Fibroblast of lung (primary cell): Measurements from ENCODE around the gene TENM4. TPM values are rescaled to one million over a fixed set of nuclear protein-coding genes. Genes with fewer than 3 reads are reported as not detected.
A peak's percentile ranks its signal among the peaks of the same experiment; 100 is the strongest.

Experiments
- DNase-seq, 2 donors: peaks; one replicate each; pipeline versions ENCODE4 v3.0.0 to v3.0.0-alpha.2; 2010; ENCODE audit warnings: low read depth in 2 of 2
- H2AFZ ChIP-seq: 2 replicates; pipeline ENCODE4 v1.5.1; 2012; ENCODE audit warnings: low read length, control low read depth, inconsistent platforms
- H3K27ac ChIP-seq: 2 replicates; pipeline ENCODE4 v1.5.1; 2011; ENCODE audit warnings: low read length, control low read depth; ENCODE audit not compliant: insufficient read depth
- H3K27me3 ChIP-seq: 2 replicates; pipeline ENCODE4 v1.5.1; 2011; ENCODE audit warnings: mild to moderate bottlenecking, low read length; ENCODE audit not compliant: control insufficient read depth, insufficient read depth
- H3K36me3 ChIP-seq: 2 replicates; pipeline ENCODE4 v1.5.1; 2011; ENCODE audit warnings: low read length; ENCODE audit not compliant: control insufficient read depth, insufficient read depth
- H3K4me1 ChIP-seq: 2 replicates; pipeline ENCODE4 v1.5.1; 2011; ENCODE audit warnings: low read length; ENCODE audit not compliant: control insufficient read depth, insufficient read depth; ENCODE audit errors: extremely low read depth
- H3K4me2 ChIP-seq: 2 replicates; pipeline ENCODE4 v1.5.1; 2011; ENCODE audit warnings: low read length, control low read depth; ENCODE audit not compliant: insufficient read depth; ENCODE audit errors: extremely low read depth
- H3K4me3 ChIP-seq, 4 experiments: fragments of 200-600 bp in 1 of 4; sonication (generic) in 1 of 4; replicated peaks in 1 of 4; 2 replicates each; pipeline ENCODE4 v1.5.1; 2011 to 2016; ENCODE audit warnings: low read length in 4 of 4, low read depth in 3 of 4, mild to moderate bottlenecking in 3 of 4, control low read depth in 2 of 4, inconsistent platforms in 1 of 4, mixed read lengths in 1 of 4; ENCODE audit not compliant: insufficient read depth in 1 of 4; ENCODE audit errors: control extremely low read depth in 1 of 4
- H3K79me2 ChIP-seq: 2 replicates; pipeline ENCODE4 v1.5.1; 2012; ENCODE audit warnings: mild to moderate bottlenecking, low read length, inconsistent platforms; ENCODE audit not compliant: control insufficient read depth, insufficient read depth
- H3K9ac ChIP-seq: 2 replicates; pipeline ENCODE4 v1.5.1; 2011; ENCODE audit warnings: mild to moderate bottlenecking, low read length, control low read depth; ENCODE audit not compliant: insufficient read depth
- H3K9me3 ChIP-seq: 2 replicates; pipeline ENCODE4 v1.5.1; 2012; ENCODE audit warnings: low read depth, low read length; ENCODE audit not compliant: control insufficient read depth, insufficient read depth
- H4K20me1 ChIP-seq: 2 replicates; pipeline ENCODE4 v1.5.1; 2011; ENCODE audit warnings: low read length; ENCODE audit not compliant: control insufficient read depth, insufficient read depth; ENCODE audit errors: extremely low read depth
- EZH2 ChIP-seq: IDR thresholded peaks from 2 replicates; pipeline ENCODE4 v1.5.1; 2012; ENCODE audit warnings: low read length, control low read depth, mild to moderate bottlenecking; ENCODE audit errors: missing control alignments
- polyA plus RNA-seq, 2 donors: library from polyadenylated mRNA; depleted of rRNA in 1 of 2; stranded (reverse) in 1 of 2; unstranded in 1 of 2; fragments of >200 nt; gene quantifications; 2 replicates each; pipeline ENCODE4 v1.2.1, GENCODE V29; 2011 to 2012; ENCODE audit warnings: missing spikeins in 1 of 2
- total RNA-seq: library from RNA; depleted of rRNA; stranded (reverse); fragments of >200 nt; gene quantifications from 2 replicates; pipeline ENCODE4 v1.2.1, GENCODE V29; 2014
- TF ChIP-seq, protein P1 (sequence below), 2 donors: IDR thresholded peaks in 1 of 2; conservative IDR thresholded peaks in 1 of 2; 1 replicate in 1 of 2; 2 replicates in 1 of 2; pipeline ENCODE4 v1.5.1; 2011 to 2012; ENCODE audit warnings: low read length in 2 of 2, control low read depth in 1 of 2, inconsistent platforms in 1 of 2, low read depth in 1 of 2, mild to moderate bottlenecking in 1 of 2

TENM4 gene
- total and polyA plus RNA-seq, 2 donors (not counting 1 experiment from before 2014, with no cell fraction given) = 4.6 to 48.4 TPM

DNA sequence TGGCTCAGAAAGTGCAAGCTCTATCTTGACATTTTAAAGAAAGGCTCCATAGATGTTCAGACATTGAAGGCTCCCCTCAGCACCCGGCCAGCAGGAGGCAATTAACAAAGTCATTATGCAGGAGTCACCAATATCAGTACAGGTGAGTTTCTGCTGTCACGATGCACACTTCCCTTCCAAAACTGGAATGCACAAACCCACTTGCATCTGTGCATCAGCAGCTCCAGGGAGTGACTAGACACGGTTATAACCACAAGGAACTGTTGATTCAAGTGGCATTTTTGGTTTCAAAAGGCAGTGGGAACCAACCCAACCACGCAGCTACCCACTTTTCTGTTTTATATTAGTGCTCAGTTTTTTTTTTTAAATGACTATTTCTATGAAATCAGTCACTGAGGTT is 572.3 kb downstream of the TENM4 start:
- H3K4me2 ChIP-seq = no peak overlapping the region
- TF ChIP-seq, protein P1, sequence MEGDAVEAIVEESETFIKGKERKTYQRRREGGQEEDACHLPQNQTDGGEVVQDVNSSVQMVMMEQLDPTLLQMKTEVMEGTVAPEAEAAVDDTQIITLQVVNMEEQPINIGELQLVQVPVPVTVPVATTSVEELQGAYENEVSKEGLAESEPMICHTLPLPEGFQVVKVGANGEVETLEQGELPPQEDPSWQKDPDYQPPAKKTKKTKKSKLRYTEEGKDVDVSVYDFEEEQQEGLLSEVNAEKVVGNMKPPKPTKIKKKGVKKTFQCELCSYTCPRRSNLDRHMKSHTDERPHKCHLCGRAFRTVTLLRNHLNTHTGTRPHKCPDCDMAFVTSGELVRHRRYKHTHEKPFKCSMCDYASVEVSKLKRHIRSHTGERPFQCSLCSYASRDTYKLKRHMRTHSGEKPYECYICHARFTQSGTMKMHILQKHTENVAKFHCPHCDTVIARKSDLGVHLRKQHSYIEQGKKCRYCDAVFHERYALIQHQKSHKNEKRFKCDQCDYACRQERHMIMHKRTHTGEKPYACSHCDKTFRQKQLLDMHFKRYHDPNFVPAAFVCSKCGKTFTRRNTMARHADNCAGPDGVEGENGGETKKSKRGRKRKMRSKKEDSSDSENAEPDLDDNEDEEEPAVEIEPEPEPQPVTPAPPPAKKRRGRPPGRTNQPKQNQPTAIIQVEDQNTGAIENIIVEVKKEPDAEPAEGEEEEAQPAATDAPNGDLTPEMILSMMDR (conservative IDR thresholded peaks at IDR 0.05 in 1 of 2, IDR thresholded peaks at IDR 0.05 in 1 of 2; ENCODE audit: low read depth in 1 of 2, low read length in 2 of 2) = no peak
- TF ChIP-seq EZH2 = no peak
- H3K36me3 ChIP-seq = no peaks in the 10 kb centered on the region
- no peak overlapping the region for H3K9ac ChIP-seq
- no peak for DNase-seq
- no peak overlapping the region for H2AFZ ChIP-seq
- no peaks in the 10 kb centered on the region for H3K9me3 ChIP-seq
- H4K20me1 ChIP-seq = no peaks in the 10 kb centered on the region
- H3K4me1 ChIP-seq = no peaks in the 10 kb centered on the region
- H3K4me3 ChIP-seq = no peak overlapping the region
- H3K27me3 ChIP-seq = no peaks in the 10 kb centered on the region
- H3K27ac ChIP-seq = no peak overlapping the region
- no peaks in the 10 kb centered on the region for H3K79me2 ChIP-seq

DNA sequence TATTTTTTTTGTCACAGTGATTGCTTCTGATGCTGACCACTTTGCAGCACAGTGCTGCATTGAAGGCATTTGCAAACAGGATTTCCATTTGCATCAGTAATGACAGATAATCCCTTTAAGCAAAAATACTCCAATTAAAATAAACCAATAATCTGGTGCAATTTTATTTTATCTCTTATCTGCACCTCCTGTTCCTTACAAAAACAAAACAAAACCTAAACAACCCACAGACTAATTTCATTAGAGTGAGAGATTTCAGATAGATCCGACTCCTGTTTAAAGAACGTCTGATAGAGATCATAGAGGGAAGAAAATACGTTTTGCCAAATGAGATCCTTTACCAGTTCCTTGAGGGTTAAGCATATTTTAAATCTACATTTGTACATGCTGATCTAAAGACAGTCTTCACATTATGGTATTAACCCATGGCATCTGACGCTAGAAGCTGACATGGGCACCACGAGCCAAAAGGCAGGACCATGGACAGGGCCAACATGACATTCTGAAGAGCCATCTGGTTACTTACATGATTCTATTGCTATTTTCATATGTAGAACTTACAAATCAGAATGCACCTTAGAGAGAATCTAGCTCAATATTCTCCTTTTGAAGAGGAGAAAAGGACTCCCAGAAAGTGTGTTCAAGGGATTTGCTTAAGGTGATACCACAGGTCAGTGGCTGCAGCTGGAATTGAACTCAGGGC is 580.0 kb downstream of the TENM4 start:
- Histone ChIP-seq H3K27me3 (no peaks in the 10 kb centered on the region), H3K4me2 (no peak overlapping the region), H3K9me3 (no peaks in the 10 kb centered on the region), H2AFZ (no peak overlapping the region), H3K4me1 (no peaks in the 10 kb centered on the region), H3K4me3 (no peak overlapping the region), H3K79me2 (no peaks in the 10 kb centered on the region), H3K27ac (no peak overlapping the region), H3K9ac (no peak overlapping the region), H4K20me1 (no peaks in the 10 kb centered on the region), H3K36me3 (no peaks in the 10 kb centered on the region)
- peak in 1 of 2 donors; percentile 44 for DNase-seq
- TF ChIP-seq EZH2 = no peak

DNA sequence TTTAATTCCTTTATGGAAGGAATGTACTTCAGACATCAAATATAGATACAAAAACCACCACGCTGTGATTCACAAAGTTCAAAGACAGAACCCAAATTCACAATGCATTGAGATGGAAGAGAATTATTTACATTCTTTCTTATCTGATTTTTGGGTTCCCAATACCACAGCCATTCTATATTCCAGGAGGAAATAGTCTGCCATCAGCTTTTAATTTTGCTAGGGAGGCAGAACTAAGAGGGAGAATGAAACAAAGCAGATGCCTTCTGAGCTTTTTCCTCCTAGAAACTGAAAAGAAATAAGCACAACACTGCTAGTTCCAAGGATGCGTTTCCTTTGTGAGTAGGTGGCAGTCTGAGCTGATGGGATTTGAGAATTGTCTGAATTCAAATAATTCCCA is 583.1 kb downstream of the TENM4 start:
- DNase-seq = peak; percentile 57 to 70
- TF ChIP-seq EZH2 = no peak
- TF ChIP-seq, protein P1 (conservative IDR thresholded peaks at IDR 0.05 in 1 of 2, IDR thresholded peaks at IDR 0.05 in 1 of 2; ENCODE audit: low read depth in 1 of 2, low read length in 2 of 2) = no peak

More for the DNA sequence above, 583.1 kb downstream of the TENM4 start:
- Histone ChIP-seq H3K9ac (no peak overlapping the region), H3K27ac (no peak overlapping the region), H4K20me1 (no peaks in the 10 kb centered on the region), H3K36me3 (no peaks in the 10 kb centered on the region), H3K79me2 (no peaks in the 10 kb centered on the region), H3K4me1 (no peaks in the 10 kb centered on the region), H3K9me3 (no peaks in the 10 kb centered on the region), H3K27me3 (no peaks in the 10 kb centered on the region), H3K4me2 (no peak overlapping the region), H3K4me3 (no peak overlapping the region), H2AFZ (no peak overlapping the region)
